Activated CD4-positive, alpha-beta T cell treated with anti-CD3 and anti-CD28 coated beads for 24 hours (primary cell): ENCODE measurements around the gene GALNT13.

Experiments used
- DNase-seq, 2 donors: peaks; one replicate each; pipeline ENCODE4 v3.0.0-alpha.2; 2020; ENCODE audit warnings: low read depth in 2 of 2

GALNT13 gene

DNA sequence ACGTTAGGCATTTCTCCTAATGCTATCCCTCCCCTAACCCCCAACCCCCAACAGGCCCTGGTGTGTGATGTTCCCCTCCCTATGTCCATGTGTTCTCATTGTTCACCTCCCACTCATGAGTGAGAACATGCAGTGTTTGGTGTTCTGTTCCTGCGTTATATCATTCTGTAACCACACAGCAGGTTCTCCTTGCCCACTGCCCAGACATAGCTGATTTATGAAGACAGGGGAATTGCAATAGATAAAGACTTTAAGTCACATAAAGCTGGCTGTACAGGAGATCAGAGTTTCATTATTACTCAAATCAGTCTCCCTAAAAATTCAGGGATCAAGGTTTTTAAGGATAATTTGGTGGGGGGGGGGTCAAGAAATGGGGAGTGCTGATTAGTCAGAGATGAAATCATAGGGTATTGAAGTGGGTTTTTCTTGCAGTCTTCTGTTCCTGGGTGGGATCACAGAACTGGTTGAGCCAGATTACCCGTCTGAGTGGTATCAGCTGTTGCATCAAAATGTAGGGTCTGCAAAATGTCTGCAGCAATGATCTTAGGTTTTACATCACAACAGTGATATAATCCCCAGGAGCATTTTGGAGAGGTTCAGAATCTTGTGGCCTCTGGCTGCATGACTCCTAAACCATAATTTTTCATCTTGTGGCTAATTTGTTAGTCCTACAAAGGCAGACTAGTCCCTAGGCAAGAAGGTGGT lies 434.7 kb downstream of the GALNT13 start:
- no peak for DNase-seq

DNA sequence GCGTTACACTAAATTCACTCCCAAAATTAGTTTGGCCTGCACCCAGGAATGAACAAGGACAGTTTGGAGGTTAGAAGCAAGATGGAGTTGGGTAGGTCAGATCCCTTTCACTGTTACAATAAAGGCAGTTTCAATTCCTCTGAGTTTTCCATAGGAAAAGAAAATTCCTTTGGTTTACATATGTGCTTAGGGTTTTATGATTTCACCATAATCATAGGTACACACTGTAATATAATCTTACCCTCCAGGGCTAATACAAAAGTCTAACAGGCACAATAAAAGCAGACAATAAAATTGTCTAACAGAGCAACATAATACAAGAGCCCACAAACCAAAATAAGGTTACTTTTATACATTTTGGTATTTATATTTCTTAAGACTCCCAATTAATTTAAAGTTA lies 435.3 kb downstream of the GALNT13 start:
- no peak for DNase-seq

DNA sequence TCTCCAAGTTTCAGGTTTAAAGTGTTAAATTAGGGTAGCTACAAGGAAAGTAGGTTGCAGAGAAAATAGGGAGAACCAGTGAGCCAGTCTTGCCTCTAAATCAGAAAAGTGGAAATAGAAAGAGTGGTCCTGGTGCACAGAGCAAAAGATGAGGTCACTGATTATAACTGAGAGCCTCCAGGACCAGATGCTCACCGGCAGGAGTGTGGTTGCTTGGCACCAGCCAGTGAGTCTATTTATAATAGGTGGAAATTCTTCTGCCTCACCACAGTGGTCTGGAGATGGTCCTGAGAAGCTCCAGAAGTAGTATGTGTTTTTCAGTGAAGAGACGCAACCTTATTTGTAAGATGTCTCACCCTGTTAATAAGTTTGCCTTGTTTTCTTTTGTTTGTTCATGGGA lies 452.9 kb downstream of the GALNT13 start:
- no peak for DNase-seq

DNA sequence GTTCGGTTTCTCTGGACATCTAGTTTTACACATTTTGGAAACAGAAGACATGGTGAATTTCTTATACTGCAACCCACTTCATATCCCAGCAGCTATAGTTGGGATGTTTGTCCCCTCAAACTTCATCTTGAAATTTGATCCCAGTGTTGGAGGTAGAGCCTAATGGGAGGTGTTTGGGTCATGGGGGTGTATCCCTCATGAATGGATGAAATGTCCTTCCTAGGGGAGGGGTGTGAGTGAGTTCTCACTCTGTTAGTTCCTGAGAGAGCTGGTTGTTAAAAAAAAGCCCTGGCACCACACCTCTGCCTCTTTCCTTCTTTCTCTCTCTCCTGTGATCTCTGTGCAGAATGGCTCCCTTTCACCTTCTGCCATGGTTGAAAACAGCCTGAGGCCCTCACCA lies 457.8 kb downstream of the GALNT13 start:
- no peak for DNase-seq

DNA sequence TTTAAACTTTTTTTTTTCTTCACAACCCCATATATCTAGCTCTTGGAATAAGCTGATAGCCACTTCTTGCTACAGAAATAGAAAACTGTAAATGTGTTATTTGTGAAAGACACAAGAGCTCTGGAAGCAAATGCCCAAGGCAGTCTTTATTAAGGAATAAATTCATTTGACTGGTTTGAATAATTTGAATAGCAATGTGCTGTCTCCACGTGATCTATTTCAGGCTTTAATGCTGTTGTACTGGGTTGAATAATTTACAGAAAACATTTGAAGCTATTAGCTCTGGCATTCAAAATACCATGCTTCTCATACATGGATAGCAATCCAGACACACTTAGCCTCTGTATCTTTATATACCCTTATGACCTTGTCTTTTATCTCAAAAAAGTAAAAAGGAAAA lies 460.1 kb downstream of the GALNT13 start:
- no peak for DNase-seq

DNA sequence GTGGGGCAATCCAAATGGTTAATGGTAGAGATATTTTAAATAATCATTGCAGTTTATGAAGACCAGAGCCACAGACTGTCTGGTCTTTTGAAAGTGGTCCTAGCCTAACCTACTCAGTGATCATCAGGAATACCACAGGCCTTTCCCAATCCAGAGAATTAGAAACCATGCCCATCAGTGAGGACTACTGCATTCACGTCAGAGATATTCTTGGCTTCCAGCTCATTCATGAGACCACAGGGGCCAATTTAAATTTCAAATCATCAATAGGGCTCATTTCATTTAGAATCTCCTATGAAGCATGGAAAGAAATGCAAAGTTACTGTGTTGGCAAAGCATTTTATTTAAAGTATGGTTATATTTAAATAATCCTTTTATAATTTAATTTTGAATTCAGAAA lies 464.5 kb downstream of the GALNT13 start:
- DNase-seq: no peak

DNA sequence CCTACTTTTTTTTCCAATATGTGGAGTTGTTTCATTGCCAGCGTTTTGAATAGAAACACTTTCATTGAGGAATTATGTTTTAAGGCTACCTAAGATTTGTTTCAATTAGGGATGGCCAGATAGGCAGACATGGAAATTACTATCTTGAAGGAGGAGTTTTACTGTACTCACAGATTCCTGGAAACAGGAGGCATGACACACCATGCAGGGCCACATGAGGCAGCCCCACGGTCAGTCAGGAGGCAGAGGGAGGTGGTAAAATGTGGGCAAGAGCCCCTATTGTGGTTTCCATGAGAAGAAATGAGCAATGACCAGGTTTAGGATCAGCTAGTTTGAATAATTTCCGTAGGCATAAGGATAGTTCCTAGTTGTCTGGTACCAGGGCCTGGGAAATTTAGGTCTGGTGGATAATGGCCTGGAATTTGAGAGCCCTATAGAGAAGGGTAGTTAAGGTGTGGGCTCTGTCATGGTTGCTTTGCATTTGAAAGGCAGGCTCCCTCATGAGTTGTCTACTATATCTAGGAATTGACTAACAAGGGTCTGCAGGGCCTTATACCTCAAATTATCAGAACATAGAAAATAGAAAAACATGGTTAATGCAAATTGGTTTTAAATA lies 466.7 kb downstream of the GALNT13 start:
- DNase-seq: no peak

DNA sequence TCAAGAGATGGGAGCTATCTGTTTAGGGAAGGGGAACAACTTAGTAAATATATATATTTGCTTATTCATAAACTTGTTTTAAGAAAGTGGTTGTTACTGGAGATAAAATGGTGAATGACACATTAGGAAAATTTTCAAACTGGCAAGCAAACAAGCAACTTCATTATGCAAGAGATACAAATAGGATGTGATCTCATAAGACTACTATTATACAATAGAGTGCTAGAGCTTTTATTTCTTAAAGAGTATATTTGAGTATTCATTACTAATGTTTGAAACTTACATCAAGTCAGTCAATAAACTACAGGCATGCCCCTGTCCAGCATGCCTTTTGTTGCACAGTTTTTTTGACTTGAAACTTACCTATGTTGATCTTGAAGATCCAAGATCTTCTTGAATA lies 471.6 kb downstream of the GALNT13 start:
- DNase-seq: no peak

DNA sequence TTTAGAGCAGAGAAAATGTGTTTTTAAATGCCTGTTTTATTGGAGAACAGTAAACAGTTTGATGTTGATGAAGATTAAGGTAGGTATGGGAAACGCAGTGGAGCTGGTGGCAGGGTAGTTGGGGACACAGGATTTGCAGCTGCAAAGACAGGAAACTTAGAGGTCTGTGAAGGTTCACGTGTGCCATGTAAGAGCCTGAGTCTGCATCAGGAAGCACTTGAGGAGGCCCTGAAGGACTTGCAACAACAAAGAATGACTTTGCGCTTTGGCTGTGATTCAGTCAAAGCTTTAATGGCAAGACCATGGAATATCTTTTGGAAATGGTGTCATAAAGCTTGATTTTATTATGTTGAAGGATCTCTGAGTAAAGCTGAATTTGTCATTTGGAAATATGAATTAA lies 479.2 kb downstream of the GALNT13 start:
- DNase-seq: no peak

DNA sequence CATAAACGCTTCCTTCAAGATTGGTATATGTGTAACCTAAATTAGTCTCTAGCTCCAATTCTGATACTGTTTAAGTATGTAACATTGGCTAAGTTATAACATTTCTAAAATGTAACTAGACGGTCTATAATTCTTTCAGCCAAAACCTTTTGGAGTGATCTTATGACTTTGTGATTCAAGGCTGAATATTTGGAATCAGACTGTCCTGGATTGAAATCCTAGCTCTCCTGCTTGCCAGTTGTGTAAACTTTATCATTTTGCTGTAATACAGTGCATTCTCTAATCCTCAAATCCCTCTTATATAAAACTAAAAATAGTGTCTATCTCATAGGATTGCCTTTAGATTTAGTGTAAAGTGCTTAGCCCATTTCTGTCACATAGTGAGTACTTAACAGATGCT lies 489.6 kb downstream of the GALNT13 start:
- DNase-seq: no peak

DNA sequence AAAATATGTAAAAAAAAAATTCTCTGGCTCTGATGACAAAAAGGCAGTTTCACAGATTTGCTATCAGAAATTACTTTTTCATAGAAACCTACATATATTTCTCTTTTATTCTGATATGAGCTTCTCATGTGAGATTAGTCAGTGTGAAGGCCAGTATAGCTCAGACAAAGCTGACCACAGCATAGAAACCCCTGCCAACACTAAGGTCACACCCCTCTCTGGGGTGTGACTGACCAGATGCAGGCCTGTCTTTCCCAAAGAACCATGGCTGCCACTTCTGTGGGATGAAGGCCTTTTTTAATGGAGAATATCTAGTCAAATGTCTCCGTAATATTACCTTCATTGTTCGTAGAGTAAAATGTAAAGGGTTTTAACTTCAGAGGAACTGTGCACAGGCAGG lies 496.4 kb downstream of the GALNT13 start:
- DNase-seq: no peak

DNA sequence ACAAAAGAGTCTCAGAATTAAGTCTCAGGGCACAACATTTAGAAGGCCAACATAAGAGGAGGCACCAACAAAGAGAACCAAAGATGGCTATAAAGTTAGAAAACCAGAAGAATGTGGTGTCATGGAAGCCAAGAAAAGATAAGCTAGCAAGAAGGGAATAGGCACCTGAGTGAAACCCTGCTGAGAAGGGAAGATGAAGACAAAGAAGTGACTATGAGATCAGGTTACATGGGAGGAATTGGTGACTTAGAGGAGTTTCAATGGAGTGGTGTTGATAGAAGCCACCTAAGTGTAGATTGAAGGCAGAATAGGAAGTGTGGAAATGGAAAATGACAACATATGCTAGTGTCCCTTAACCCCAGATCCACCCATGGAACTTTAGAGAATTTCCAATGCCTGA lies 499.2 kb downstream of the GALNT13 start:
- DNase-seq: no peak

DNA sequence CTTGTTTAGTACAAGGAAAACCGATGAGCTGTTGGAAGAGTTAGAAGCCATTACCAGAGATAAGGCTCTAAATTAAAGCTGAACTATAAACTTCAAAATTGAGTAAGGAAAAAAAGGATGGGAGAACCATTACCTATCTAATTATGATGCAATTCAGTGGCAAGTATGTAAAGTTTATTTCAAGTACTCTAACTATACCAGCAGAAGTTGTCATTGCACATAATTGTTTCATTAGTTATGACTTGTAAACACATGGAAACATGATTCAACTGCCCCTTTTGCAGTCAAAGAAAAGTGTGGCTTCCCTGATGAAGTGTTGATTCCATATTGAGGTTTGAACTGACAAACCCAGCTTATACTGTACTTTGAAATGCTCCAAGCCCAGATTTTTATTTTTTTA lies 502.7 kb downstream of the GALNT13 start:
- DNase-seq: no peak

DNA sequence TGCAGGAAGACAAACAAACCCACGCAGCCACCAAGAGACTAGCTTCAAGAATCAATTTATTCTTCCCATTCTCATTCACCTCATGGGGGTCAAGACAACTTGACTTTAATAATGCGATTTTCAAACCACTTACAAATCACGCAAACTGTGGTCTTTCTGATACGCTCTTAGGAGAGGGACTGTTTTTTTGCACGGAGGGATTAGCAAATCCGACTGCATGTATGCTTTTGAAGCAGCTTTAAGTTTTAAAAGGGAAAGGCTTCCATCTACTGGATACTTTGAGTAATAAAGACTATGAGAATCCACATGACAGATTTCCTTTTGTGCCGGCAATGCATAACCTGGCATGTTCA lies 503.8 kb downstream of the GALNT13 start:
- no peak for DNase-seq

DNA sequence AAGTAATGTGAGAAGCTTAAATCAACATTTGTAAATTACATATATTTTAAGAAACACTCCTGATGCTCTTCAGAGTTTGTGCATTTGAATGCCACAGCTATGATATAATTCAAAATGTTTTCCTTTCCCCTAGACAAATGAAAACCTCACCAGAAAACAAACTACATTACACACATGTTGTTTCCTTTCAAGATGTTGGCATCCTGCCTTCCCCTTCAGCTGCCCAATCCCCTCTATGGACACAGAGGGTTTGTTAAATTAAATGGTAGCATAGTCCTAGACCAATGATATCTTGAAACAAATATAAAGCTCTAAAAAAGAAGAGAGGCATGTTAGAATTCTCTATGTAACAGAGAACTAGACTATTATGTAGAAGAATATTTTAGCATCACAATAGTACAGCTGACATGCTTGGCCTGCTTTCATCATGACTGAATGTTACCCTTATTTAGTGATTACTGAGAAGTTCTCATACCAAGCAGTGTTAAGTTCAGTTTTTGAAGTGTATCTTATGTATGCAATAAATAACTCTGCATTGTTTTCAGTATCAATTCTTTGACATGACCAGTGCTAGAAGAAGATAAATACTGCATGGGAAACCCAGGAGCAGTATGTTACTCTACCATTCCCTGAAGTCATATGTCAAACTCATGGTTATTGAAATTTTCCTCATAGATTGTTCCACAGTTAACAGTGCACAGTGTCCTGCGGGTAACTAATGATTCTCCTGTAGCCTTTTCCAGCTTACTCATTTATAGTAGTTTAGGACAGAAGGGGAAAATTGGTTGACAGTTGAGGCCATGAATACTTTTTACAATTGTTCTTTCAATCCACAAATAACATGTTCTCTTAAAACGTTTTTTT lies 510.4 kb downstream of the GALNT13 start:
- DNase-seq: no peak

DNA sequence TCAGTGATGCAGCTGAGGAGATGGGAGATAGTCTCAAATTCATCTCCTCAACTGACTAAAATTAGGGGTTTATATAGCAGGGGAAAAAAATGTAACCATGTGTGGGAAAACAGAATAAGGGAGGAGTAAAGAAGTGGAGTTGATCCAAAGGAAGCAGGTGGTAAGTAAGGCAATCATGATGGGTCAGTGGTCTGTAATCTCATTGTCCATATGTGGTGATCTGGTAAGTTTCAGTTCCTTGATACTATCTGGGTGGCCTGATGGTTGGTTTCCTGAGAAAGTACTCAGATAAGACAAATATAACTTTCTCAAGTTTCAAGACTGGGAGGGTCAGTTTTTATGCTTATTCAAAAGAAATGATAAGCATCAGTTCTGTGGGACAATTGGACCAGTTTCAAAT lies 514.5 kb downstream of the GALNT13 start:
- DNase-seq: no peak

DNA sequence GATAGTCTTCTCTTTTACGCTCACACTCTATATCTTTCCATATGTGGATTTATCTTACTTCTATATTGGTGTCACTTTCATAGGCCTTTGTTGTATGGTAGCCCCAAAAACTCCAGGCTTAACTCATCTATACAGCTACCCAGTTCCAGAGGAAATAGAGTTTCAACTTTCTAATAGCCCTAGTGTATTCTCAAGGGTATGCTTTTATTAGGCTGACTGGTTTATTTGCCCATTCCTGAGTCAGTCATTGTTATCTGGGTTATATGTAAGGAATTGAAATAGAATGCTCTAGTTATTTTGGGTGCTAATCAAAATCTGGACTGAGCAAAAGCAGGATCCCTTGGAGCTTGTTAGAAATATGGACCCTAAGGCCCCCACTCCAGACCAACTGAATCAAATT lies 519.3 kb downstream of the GALNT13 start:
- DNase-seq: no peak

DNA sequence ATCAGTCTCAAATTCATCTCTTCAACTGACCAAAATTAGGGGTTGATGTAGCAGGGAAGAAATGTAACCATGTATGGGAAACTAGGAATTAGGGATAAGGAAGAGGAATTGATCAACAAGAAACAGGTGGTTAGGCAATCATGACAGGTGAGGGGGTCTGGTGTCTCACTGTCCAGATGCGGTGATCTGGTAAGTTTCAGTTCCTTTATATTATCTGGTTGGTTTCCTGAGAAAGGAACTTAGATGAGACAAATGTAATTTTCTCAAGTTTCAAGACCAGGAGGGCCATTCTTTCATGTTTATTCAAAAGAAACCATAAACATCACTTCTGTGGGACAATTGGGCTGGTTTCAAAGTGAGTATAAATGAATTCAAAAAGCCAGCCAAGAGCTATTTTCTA lies 520.5 kb downstream of the GALNT13 start:
- DNase-seq: no peak

DNA sequence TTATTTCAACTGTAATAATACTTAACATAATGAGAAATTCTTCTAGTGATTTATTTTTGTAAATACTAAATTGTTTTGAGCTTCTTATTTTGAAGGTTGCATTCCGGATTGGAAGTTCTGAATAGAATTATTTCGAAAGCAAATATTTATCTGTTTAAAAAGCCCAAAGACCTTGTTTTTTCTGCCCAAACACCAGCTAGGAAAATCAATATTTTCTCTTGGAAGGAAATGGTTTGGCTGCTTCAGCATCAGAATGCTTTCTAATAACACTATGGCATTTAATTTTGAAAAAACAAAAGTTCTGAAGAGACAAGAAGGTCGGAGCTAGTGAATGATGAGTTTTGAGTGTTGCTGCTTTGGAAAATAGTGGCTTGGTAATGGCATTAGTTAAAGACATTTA lies 522.9 kb downstream of the GALNT13 start:
- DNase-seq: no peak

DNA sequence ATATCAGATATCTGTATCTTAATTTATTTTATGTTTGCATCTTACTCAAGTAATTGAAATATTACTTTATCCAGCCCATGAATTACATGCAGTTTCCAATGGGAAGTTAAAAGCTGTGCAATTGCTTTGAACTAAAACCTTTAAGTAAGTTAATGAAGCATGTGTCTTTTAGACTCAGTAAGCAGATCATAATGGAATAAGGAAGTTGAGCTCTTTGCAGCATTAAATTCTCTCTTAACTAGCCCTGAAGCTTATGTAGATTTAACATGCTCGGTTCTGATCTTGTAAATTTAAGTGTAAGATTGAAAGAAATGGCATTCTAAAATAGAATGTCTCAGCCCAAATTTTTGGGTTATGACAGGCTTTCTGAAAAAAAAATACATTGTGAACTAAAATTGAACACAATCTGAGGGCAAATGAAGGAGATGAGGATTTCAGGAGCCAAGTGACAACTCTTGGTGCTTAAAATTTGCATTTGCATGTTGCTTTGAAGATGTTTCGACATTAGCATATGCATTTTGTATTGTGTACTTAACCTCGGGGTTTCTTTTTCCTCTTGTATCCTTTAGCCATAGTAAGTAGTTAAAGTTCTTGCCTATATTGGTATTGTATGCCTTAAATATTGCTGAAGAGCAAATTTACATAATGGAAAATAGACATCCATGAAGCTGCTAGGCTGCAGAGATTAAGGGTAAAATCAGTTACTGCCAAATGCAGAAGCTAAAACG lies 529.0 kb downstream of the GALNT13 start:
- DNase-seq: no peak

DNA sequence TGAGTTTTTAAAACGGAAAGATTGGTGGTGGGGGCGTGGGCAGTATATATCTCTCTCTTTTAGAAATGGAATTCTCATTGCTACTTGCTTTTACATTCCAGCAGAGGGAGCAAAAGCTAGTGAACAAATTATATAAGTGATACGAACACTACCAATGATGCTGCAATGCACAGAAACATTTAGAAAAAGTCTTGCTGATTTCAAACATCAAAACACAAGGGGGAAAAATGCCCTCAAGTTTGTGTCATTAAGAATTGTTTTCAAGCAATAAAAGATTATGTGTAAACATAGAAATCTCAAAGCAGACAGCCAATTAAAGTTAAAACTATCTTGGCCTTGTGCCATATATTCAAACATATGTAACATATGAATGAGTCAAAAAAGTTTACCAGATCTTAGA lies 530.5 kb downstream of the GALNT13 start:
- no peak for DNase-seq

DNA sequence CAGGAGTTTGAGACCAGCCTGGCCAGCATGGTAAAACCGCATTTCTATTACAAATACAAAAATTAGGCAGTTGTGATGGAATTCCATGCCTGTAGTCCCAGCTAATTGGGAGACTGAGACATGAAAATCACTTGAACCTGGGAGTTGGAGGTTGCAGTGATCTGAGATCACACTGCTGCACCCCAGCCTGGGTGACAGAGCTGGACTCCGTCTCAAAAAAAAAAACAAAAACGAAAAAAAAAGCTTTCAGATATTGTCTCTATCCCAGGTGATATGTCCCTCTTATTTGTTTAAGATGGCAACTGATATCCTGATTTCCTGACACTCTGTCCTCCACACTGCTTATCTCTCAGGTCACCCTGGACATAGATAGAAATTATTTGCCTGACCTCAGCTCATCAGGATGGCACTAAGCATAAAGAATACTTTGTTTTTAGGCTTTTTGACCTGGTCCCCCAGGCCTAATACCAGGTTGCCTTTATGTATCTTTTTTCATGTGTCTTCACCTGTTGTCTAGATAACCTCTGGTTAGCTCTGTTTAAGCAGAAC lies 531.6 kb downstream of the GALNT13 start:
- no peak for DNase-seq
